HG02759 (cell line): ENCODE data around the gene GPR137C.

Experiments
- ATAC-seq: cut with Tn5 transposase; IDR thresholded peaks from one replicate; pipeline ENCODE4 v1.9.1; 2021; ENCODE audit warnings: mild to moderate bottlenecking, moderate library complexity; ENCODE audit not compliant: unreplicated experiment

The GPR137C gene

DNA sequence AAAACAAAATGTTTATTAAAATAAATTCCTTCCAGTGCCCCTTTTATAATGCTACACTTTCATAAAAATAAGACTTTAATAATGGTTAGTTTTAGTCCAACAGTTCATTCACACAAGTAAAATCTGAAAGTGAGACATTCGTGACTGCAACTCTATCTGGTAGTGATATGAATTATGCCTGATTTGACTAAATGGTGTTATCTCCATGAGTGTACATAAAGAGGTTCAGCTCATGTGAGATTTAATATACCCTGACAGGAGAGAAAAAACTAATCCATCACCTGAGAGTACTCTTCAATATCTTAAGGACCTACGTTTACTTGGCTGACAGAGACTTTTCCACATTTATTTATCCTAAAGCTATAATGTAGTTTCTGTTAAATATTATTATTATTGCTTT lies 108.7 kb downstream of the GPR137C start:
- no peak for ATAC-seq

DNA sequence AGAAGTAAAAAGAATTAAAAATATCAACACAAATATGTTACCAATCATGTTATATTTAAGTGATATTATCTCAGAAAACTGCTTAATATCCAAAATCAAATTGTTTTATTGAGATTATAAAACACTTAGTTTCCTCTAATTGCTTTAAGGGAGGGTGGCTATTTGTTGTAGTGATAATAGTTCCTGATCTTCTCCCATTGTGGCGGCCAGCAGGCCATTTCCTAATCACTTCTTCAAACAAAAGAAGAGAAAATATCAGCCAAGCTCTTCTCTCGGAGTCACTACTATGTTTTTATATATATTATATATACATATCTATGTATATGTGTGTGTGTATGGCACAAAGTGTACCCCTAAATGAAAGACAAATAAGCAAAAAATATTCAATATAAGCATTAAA lies 111.2 kb downstream of the GPR137C start:
- ATAC-seq = no peak

DNA sequence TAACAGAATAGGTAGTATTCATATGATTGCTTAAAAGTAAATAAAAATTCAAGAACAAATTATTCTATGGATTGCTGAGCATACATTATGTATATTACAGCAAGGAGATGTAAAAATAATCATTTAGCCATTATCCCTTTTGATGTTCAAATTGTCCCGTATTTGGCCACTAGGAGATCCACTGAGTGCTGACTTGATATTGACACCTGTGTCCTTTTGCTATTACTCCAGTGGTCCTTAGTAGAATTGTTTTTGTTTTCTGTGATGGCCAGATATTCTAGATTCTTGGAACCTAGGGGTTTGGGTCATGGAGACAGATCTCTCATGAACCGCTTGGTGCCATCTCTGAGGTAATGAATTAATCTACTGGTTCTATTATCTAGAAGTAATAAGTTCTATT lies 126.0 kb downstream of the GPR137C start:
- ATAC-seq = no peak

DNA sequence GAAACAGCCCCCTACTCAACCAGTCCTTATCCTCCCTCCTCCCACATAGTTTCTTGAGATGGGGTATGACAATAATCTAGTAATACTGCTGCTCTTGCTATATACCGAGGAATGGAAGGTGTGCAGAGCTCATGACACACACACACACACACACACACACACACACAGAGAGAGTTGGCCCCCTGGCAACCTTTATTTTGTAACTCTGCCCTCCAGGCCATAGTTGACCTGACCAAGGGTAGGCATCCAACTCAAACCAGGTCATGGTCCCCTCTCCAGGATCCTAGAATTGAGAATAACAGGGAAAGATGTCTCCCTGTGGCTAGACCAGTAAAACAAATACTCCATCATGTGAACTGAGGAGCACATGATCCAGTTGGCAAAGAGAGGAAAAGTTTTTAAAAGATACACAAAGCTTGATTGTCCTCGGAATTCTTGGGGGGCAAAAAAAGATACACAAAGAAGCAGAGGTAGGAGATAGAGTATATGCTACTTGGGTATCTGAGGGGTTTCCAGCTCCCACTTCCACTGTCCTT lies 131.4 kb downstream of the GPR137C start:
- no peak for ATAC-seq

DNA sequence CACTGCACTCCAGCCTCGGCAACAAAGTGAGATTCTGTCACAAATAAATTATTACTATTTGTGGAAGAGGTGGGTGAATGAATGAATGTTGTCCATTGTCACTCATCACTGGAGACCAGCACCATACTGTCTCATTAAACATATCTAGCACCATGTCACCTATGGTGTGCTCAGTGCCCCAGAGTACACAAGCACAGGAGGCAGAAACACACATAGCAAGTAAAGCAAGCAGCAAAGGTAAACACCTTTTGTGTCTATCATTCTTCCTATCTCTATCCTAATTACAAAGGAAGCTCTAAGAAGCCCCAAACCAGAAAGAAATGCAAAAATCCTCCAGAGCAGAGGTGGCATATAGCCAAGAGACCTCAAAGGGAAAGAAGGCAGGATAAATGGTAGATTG lies 133.5 kb downstream of the GPR137C start:
- ATAC-seq = no peak
